H1 (cell line): ENCODE measurements around the gene PAF1. TPM values are rescaled to one million over a fixed set of nuclear protein-coding genes. Genes with fewer than 3 reads are reported as not detected.

Experiments used
- CTCF ChIA-PET: fragments of 300-600 bp; sonication (Branson Sonifier 250); formaldehyde crosslinking; loops from one replicate; lab custom pipeline; 2021; ENCODE audit not compliant: partially characterized antibody; lab: Charles Lee
- POLR2A ChIA-PET: fragments of 300-600 bp; sonication (Branson Sonifier 250); formaldehyde crosslinking; loops from one replicate; lab custom pipeline; 2021; ENCODE audit warnings: inconsistent platforms; ENCODE audit not compliant: partially characterized antibody; lab: Charles Lee
- DNase-seq, 2 experiments: peaks; one replicate each; pipeline versions ENCODE4 v3.0.0 to v3.0.0-alpha.2; 2010 to 2022; ENCODE audit warnings: low spot score in 2 of 2, low read depth in 1 of 2, mixed read lengths in 1 of 2
- FAIRE-seq: peaks from 2 replicates; lab custom pipeline; 2011; peaks lifted over from hg19 to GRCh38; lab: Jason Lieb, UNC
- H2AFZ ChIP-seq: 2 replicates; pipeline ENCODE4 v1.8.1; 2012; ENCODE audit warnings: low read length, inconsistent platforms
- H2AK5ac ChIP-seq: 2 replicates; pipeline ENCODE4 v1.6.1; 2013; ENCODE audit warnings: low read depth, low read length
- H2BK120ac ChIP-seq: replicated peaks from 2 replicates; pipeline ENCODE3; 2013; ENCODE audit warnings: low read depth, low read length, inconsistent platforms
- H2BK12ac ChIP-seq: 2 replicates; pipeline ENCODE4 v1.6.1; 2013; ENCODE audit warnings: low read depth, low read length
- H2BK15ac ChIP-seq: 2 replicates; pipeline ENCODE4 v1.6.1; 2013; ENCODE audit warnings: low read length
- H2BK20ac ChIP-seq: 2 replicates; pipeline ENCODE4 v1.6.1; 2013; ENCODE audit warnings: low read length
- H2BK5ac ChIP-seq: 2 replicates; pipeline ENCODE4 v1.6.1; 2013; ENCODE audit warnings: low read depth, low read length
- H3K14ac ChIP-seq: 2 replicates; pipeline ENCODE4 v1.6.1; 2013; ENCODE audit warnings: inconsistent platforms; ENCODE audit not compliant: insufficient read length
- H3K18ac ChIP-seq: 2 replicates; pipeline ENCODE4 v1.6.1; 2013; ENCODE audit warnings: low read length; ENCODE audit errors: extremely low read depth
- H3K23ac ChIP-seq: 2 replicates; pipeline ENCODE4 v1.6.1; 2013; ENCODE audit warnings: inconsistent platforms; ENCODE audit not compliant: insufficient read length
- H3K23me2 ChIP-seq: 2 replicates; pipeline ENCODE4 v1.6.1; 2013; ENCODE audit warnings: low read depth, low read length
- H3K27ac ChIP-seq: 2 replicates; pipeline ENCODE4 v1.6.1; 2011; ENCODE audit warnings: low read depth, low read length, inconsistent platforms
- H3K27me3 ChIP-seq, 4 experiments: replicated peaks in 1 of 4; 1 replicate in 1 of 4; 2 replicates in 3 of 4; pipeline versions ENCODE4 v1.6.1 to v1.8.1; 2011 to 2013; ENCODE audit warnings: low read length in 3 of 4, mild to moderate bottlenecking in 3 of 4, inconsistent platforms in 2 of 4, mixed read lengths in 2 of 4, moderate library complexity in 1 of 4; ENCODE audit not compliant: control insufficient read depth in 3 of 4, insufficient read depth in 3 of 4; ENCODE audit errors: extremely low read depth in 1 of 4
- H3K36me3 ChIP-seq, 4 experiments: 2 replicates each; pipeline versions ENCODE4 v1.6.1 to v1.8.1; 2011 to 2013; ENCODE audit warnings: mild to moderate bottlenecking in 4 of 4, low read length in 3 of 4, moderate library complexity in 2 of 4, control low read depth in 1 of 4, inconsistent platforms in 1 of 4; ENCODE audit not compliant: insufficient read depth in 4 of 4, control insufficient read depth in 2 of 4
- H3K4ac ChIP-seq: replicated peaks from 2 replicates; pipeline ENCODE3; 2013; ENCODE audit warnings: low read length, low read depth, mixed read lengths, inconsistent platforms; ENCODE audit not compliant: insufficient read length
- H3K4me1 ChIP-seq, 4 experiments: replicated peaks in 1 of 4; 1 replicate in 1 of 4; 2 replicates in 3 of 4; pipeline versions ENCODE4 v1.6.1 to v1.8.1; 2011 to 2013; ENCODE audit warnings: low read length in 3 of 4, inconsistent platforms in 2 of 4, mixed read lengths in 1 of 4; ENCODE audit not compliant: insufficient read depth in 4 of 4, control insufficient read depth in 3 of 4
- H3K4me2 ChIP-seq, 2 experiments: 2 replicates each; pipeline versions ENCODE4 v1.6.1 to v1.8.1; 2011 to 2013; ENCODE audit warnings: low read depth in 2 of 2, low read length in 2 of 2, control low read depth in 1 of 2, inconsistent platforms in 1 of 2, mild to moderate bottlenecking in 1 of 2; ENCODE audit not compliant: insufficient read depth in 1 of 2
- H3K4me3 ChIP-seq, 4 experiments: fragments of 200-600, 300-600 bp in 1 of 4; sonication (generic), shearing (Covaris generic), sonication (Bioruptor Twin) in 1 of 4; 2 replicates each; pipeline versions ENCODE4 v1.5.1 to v1.8.1; 2011 to 2016; ENCODE audit warnings: low read length in 4 of 4, low read depth in 3 of 4, control low read depth in 2 of 4, inconsistent platforms in 2 of 4, mild to moderate bottlenecking in 2 of 4, mixed read lengths in 1 of 4, moderate library complexity in 1 of 4; ENCODE audit not compliant: insufficient read depth in 2 of 4; ENCODE audit errors: extremely low read depth in 1 of 4
- H3K56ac ChIP-seq: replicated peaks from 2 replicates; pipeline ENCODE3; 2013; ENCODE audit warnings: low read depth, mild to moderate bottlenecking, mixed read lengths, low read length, inconsistent platforms; ENCODE audit not compliant: insufficient read length
- H3K79me1 ChIP-seq: 2 replicates; pipeline ENCODE4 v1.6.1; 2013; ENCODE audit warnings: low read depth, low read length, control low read depth
- H3K79me2 ChIP-seq, 2 experiments: 2 replicates each; pipeline versions ENCODE4 v1.6.1 to v1.8.1; 2012 to 2013; ENCODE audit warnings: low read length in 2 of 2, mild to moderate bottlenecking in 2 of 2, inconsistent platforms in 1 of 2; ENCODE audit not compliant: insufficient read depth in 2 of 2, control insufficient read depth in 1 of 2
- H3K9ac ChIP-seq, 4 experiments: replicated peaks in 1 of 4; 1 replicate in 1 of 4; 2 replicates in 3 of 4; pipeline versions ENCODE4 v1.6.1 to v1.8.1; 2011 to 2013; ENCODE audit warnings: low read depth in 3 of 4, low read length in 3 of 4, control low read depth in 2 of 4, mild to moderate bottlenecking in 2 of 4, moderate library complexity in 2 of 4, inconsistent platforms in 1 of 4; ENCODE audit errors: extremely low read depth in 1 of 4
- H3K9me3 ChIP-seq, 2 experiments: 2 replicates each; pipeline versions ENCODE4 v1.6.1 to v1.8.1; 2012 to 2013; ENCODE audit warnings: mild to moderate bottlenecking in 2 of 2, moderate library complexity in 2 of 2, control low read depth in 1 of 2, inconsistent platforms in 1 of 2, low read depth in 1 of 2, low read length in 1 of 2, mixed read lengths in 1 of 2; ENCODE audit not compliant: insufficient read depth in 2 of 2
- H4K20me1 ChIP-seq, 2 experiments: replicated peaks in 1 of 2; 2 replicates each; pipeline versions ENCODE3 to v1.8.1; 2011 to 2013; ENCODE audit warnings: inconsistent platforms in 2 of 2, low read length in 2 of 2, mild to moderate bottlenecking in 1 of 2; ENCODE audit not compliant: insufficient read depth in 2 of 2, control insufficient read depth in 1 of 2
- H4K5ac ChIP-seq: 2 replicates; pipeline ENCODE4 v1.6.1; 2013; ENCODE audit warnings: low read length, low read depth, mixed read lengths, inconsistent platforms; ENCODE audit not compliant: insufficient read length
- H4K8ac ChIP-seq: 2 replicates; pipeline ENCODE4 v1.8.0; 2013; ENCODE audit warnings: mild to moderate bottlenecking, moderate library complexity, low read length, inconsistent platforms; ENCODE audit not compliant: insufficient read depth; ENCODE audit errors: extremely low read depth
- H4K91ac ChIP-seq: replicated peaks from 2 replicates; pipeline ENCODE3; 2013; ENCODE audit warnings: low read length, mixed read lengths, inconsistent platforms; ENCODE audit not compliant: insufficient read length
- BACH1 ChIP-seq: IDR thresholded peaks from 2 replicates; pipeline ENCODE4 v1.6.1; 2012; ENCODE audit warnings: low read length, improper control_type of control experiment
- HDAC6 ChIP-seq: IDR thresholded peaks from one replicate; pipeline ENCODE4 v1.7.1; 2012; ENCODE audit warnings: low read depth, mild to moderate bottlenecking, inconsistent platforms, low read length, moderate library complexity
- MAFK ChIP-seq: IDR thresholded peaks from 2 replicates; pipeline ENCODE4 v1.6.1; 2012; ENCODE audit warnings: low read depth, mild to moderate bottlenecking, improper control_type of control experiment, low read length
- POLR2A ChIP-seq, 2 experiments: IDR thresholded peaks; 1 replicate in 1 of 2; 2 replicates in 1 of 2; pipeline ENCODE4 v1.6.1; 2011; ENCODE audit warnings: low read depth in 2 of 2, low read length in 2 of 2, mild to moderate bottlenecking in 2 of 2; ENCODE audit errors: control extremely low read depth in 1 of 2
- POLR2AphosphoS5 ChIP-seq: IDR thresholded peaks from 2 replicates; pipeline ENCODE4 v1.6.1; 2011; ENCODE audit warnings: low read depth, low read length
- TAF1 ChIP-seq: IDR thresholded peaks from 2 replicates; pipeline ENCODE4 v1.6.1; 2011; ENCODE audit warnings: mild to moderate bottlenecking, low read depth, low read length
- WGBS, 2 experiments: shearing (Covaris generic) in 1 of 2; methylation state at CpG; one replicate each; pipeline versions ENCODE4 v1.1.6 to v1.1.7; 2013 to 2015; ENCODE audit warnings: low lambda C conversion rate in 2 of 2, mixed read lengths in 2 of 2, inconsistent platforms in 1 of 2, low coverage in 1 of 2, missing lambda C conversion rate in 1 of 2; ENCODE audit not compliant: insufficient replicate concordance in 2 of 2, insufficient coverage in 1 of 2, insufficient read length in 1 of 2; ENCODE audit errors: extremely low coverage in 1 of 2, missing lambda C conversion rate in 1 of 2; 5-methylcytosine and 5-hydroxymethylcytosine counted together
- polyA plus RNA-seq, 7 experiments: library from polyadenylated mRNA; depleted of rRNA in 3 of 7; stranded (reverse) in 5 of 7; unstranded in 2 of 7; fragments of >200 nt in 5 of 7; fragments of 200-250 nt in 2 of 7; gene quantifications; 1 replicate in 5 of 7; 2 replicates in 1 of 7; 4 replicates in 1 of 7; pipeline versions ENCODE4 v1.2.1 to v1.2.3, GENCODE V29; 2011 to 2013; ENCODE audit warnings: missing spikeins in 2 of 7, mixed read lengths in 2 of 7
- total RNA-seq: library from RNA; stranded (reverse); fragmentation: NEBNext Ultra II Directional; extraction: Animal tissue kit (Norgen Biotek cat#: 25700); gene quantifications from 2 replicates; pipeline ENCODE4 v1.2.1, GENCODE V29; 2021

Gene PAF1
- total and polyA plus RNA-seq, 2 of the 8 experiments (the other 6 are each of a cell fraction or from before 2014, with no cell fraction given): 31.4 to 58.6 TPM

GRCh38 chr19:39402346-39403300, 11.7 kb upstream of the PAF1 start:
- Histone ChIP-seq H4K91ac (peak overlapping the region; percentile 91), H3K4me2 (peak overlapping the region; percentile 63 to 95), H3K9me3 (no peaks in the 10 kb centered on the region), H2BK20ac (peak overlapping the region; percentile 51), H3K4me1 (peaks cover 6 to 35% (median 20%) of the 10 kb centered on the region in 4 experiments), H3K56ac (peak overlapping the region; percentile 20), H3K4me3 (peak overlapping the region; percentile 35 to 75 (median 57)), H3K79me2 (peaks cover 0 to 6% of the 10 kb centered on the region in 2 experiments; a peak in 1 of 4 replicates), H2BK5ac (peak overlapping the region; percentile 97), H3K23me2 (peaks cover 19% of the 10 kb centered on the region; the same call in 1 of the 2 replicates), H4K8ac (peak overlapping the region; percentile 96), H3K9ac (peak overlapping the region; percentile 68 to 81 (median 76)), H3K27me3 (no peaks in the 10 kb centered on the region), H3K27ac (peak overlapping the region; percentile 97), H3K36me3 (no peaks in the 10 kb centered on the region; a peak in 1 of 8 replicates), H3K18ac (peak overlapping the region; percentile 95), H4K20me1 (peaks cover 0 to under 1% of the 10 kb centered on the region in 2 experiments), H2BK15ac (peak overlapping the region; percentile 85), H3K14ac (no peak overlapping the region), H2BK12ac (peak overlapping the region; percentile 95), H4K5ac (peak overlapping the region; percentile 98), H2AK5ac (peak overlapping the region; percentile 99), H2BK120ac (peak overlapping the region; percentile 67), H3K79me1 (no peaks in the 10 kb centered on the region), H2AFZ (no peak overlapping the region; the same call in 1 of the 2 replicates), H3K4ac (peak overlapping the region; percentile 97), H3K23ac (no peak overlapping the region)
- ChIA-PET CTCF (interaction anchor here (0.6 to 9.5 kb wide), 3 partner anchors 9 to 54 kb away, joined by 3 to 128 read pairs (median 10); partner anchors contain the start of genes MED29, PAF1 and PLEKHG2), POLR2A (interaction anchor here (1.1 to 14.3 kb wide), 9 partner anchors 9 to 61 kb away, joined by 4 to 234 read pairs (median 22); partner anchors contain the start of genes MED29, PAF1, PLEKHG2 and RPS16)
- DNase-seq (peak in 1 of 2 experiments; percentile 92), FAIRE-seq (no peak)
- 10% methylated on average over 34 of the region's 59 CpGs; no CpG with 5 or more reads in 1 of the 2 experiments for WGBS, 2 experiments
- TF ChIP-seq POLR2AphosphoS5 (peak; percentile 69), BACH1 (peak; percentile 67; the same call in 1 of the 2 replicates), POLR2A (IDR thresholded peaks at IDR 0.05; ENCODE audit: control extremely low read depth in 1 of 2, low read depth in 2 of 2, low read length in 2 of 2) (peak in 1 of 2 experiments; percentile 76; a peak in 2 of 3 replicates), HDAC6 (no peak), MAFK (no peak), TAF1 (peak; percentile 74)
